DND-41 (cell line): Measurements from ENCODE around the gene IL1RAPL2.

ENCODE experiments used
- CTCF ChIP-seq: IDR thresholded peaks from 2 replicates; pipeline ENCODE4 v1.5.1; 2012; ENCODE audit warnings: borderline replicate concordance, low read length, moderate library complexity, mild to moderate bottlenecking; ENCODE audit not compliant: poor library complexity, severe bottlenecking; ENCODE audit errors: extremely low read depth
- EZH2 ChIP-seq: IDR thresholded peaks from 3 replicates; pipeline ENCODE4 v1.6.1; 2012; ENCODE audit warnings: borderline replicate concordance, low read depth, mild to moderate bottlenecking, moderate library complexity, low read length, inconsistent platforms; ENCODE audit not compliant: severe bottlenecking

GRCh38 chrX:104988038-104988437 lies 422.0 kb downstream of the IL1RAPL2 start:
- no peak for TF ChIP-seq CTCF
- no peak for TF ChIP-seq EZH2
